HG03280 (cell line): ENCODE results near the gene SECISBP2.
"Not testable (repeated sequence)": the region's sequence is repeated elsewhere in the genome, so short reads cannot be mapped to it uniquely, and the experiment has no call there.

Experiments used
- ATAC-seq: cut with Tn5 transposase; IDR thresholded peaks from one replicate; pipeline ENCODE4 v1.9.1; 2021; ENCODE audit warnings: mild to moderate bottlenecking, moderate library complexity; ENCODE audit not compliant: unreplicated experiment

SECISBP2 gene

GRCh38 chr9:89363921-89364665 is 45.8 kb downstream of the SECISBP2 start:
- no peak for ATAC-seq

- ATAC-seq = no peak
Observed at GRCh38 chr9:89364666-89365531, 46.6 kb downstream of the SECISBP2 start.

DNA sequence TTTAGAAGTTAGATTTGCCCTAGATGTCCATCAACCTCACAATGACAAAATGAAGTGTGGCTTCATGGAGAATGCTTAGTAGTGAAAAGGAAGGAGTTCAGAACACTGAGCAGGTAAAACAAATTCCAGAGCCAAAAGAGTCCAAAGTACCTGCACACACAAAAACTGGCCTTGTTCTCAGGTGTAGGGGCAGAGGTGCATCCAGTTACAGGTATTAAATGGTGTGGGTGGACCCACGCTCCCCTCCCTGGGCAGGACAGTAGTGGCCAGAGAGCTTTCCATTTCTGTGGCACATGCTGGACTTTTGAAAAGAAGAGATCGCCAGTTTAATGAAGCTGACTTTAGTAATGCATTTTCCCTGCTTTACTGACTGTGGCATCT is 47.2 kb downstream of the SECISBP2 start:
- no peak for ATAC-seq

- no peak for ATAC-seq
Observed at GRCh38 chr9:89366711-89367110, 48.4 kb downstream of the SECISBP2 start.

GRCh38 chr9:89367281-89367680 is 49.0 kb downstream of the SECISBP2 start:
- no peak for ATAC-seq

DNA sequence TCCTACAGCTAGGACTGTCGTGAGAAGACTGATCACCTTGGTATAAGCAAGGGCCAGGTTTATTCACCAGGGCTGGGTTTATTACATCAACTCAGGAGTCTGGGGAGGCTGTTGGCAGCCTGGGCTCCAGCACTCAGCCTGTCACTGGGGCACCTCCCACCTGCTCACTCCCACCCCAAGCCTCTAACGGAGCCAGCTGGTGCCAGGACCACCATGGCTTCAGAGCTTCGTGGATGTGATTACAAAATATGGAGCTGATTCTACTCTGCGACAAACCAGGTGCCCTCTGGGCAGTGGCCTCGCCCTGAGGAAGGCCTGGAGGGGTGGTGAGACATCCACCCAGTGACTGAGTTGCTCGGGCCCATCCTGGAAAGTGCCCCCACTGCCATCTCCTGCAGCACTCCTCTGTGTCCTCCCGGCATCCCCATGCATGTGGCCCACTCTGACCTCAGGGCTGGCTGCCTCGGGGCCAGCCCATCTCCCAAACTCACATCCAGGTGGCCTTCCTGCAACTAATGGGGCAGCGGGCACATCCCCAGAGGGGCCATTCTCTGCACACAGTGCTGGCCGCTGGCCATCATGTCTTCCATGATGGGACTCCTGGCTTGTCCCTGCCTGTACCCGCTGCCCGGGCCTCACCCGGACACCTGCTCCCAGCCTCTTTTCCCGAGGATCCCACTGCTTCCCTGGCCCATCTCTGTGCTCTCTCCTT is 49.6 kb downstream of the SECISBP2 start:
- ATAC-seq = no peak

DNA sequence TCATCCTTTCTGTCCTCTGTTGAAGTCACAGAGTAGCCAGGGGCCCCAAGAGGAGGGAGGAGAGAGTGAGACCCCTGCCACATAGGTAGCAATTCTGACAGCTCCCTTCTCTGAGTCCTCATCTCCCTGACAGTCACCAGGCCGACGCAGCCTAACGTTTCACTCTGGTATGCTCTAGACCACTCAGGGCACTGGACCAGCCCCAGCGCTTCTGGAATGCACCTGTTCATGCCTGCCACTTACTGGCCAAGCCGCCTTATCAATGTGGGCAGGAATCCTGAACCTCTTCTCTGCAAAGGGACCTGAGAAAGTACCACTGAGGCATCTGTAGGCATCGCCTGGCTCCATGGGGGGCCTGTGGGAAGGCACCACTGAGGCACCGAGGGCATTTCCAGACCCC is 50.2 kb downstream of the SECISBP2 start:
- ATAC-seq = no peak

- ATAC-seq = no peak
Observed at GRCh38 chr9:89368978-89369377, 50.7 kb downstream of the SECISBP2 start.

DNA sequence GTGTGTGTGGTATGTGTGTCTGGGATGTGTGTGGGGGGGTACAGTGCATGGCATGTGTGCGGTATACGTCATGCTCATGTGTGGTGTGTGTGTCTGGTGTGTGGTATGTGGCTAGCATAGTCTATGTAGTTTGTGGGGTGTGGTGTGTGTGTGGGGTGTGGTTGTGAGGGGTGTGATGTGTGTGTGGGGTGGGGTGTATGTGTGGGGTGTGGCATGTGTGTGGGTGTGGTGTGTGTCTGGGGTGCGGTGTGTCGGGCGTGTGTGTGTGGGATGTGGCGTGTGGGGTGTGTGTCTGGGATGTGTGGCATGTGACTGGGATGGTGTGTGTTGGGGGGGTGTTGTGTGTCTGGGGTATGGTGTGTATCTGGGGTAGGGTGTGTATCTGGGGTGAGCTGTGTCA is 52.3 kb downstream of the SECISBP2 start:
- ATAC-seq = no peak

DNA sequence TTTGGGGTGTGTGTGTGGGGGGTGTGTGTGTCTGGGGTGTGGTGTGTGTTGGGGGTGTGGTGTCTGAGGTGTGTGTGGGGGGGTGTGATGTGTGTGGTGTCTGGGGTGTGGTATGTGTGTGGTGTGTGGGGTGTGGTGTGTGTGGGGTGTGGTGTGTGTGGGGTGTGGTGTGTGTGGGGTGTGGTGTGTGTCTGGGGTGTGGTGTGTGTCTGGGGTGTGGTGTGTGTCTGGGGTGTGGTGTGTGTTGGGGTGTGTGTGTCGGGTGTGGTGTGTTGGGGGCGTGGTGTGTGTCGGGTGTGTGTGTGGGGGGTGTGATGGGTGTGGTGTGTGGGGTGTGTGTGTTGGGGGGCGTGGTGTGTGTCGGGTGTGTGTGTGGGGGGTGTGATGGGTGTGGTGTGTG is 53.5 kb downstream of the SECISBP2 start:
- not testable (repeated sequence) for ATAC-seq

DNA sequence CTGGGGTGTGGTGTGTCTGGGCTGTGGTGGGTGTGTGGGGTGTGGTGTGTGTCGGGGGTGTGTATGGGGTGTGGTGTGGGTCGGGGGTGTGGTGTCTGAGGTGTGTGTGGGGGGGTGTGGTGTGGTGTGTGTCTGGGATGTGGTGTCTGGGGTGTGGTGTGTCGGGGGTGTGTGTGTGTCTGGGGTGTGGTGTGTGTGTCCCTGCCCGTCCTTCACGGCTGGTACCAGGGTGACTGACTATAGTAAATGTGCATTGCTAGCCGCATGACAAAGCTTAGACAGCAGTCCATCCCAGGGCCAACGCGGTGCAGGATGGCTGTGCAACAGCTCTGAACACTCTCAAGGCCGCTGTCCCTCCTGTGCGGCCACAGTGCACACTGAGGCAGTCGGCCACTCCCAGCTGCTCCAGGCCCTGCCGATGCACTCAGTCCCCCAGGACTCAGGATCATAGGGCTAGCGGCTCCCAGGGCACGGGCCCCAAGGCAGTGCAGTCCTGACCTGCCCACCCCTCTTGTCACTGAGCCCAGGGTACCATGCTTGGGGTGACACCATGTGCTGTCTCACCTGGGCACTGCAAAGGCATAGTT is 54.0 kb downstream of the SECISBP2 start:
- ATAC-seq = no peak

DNA sequence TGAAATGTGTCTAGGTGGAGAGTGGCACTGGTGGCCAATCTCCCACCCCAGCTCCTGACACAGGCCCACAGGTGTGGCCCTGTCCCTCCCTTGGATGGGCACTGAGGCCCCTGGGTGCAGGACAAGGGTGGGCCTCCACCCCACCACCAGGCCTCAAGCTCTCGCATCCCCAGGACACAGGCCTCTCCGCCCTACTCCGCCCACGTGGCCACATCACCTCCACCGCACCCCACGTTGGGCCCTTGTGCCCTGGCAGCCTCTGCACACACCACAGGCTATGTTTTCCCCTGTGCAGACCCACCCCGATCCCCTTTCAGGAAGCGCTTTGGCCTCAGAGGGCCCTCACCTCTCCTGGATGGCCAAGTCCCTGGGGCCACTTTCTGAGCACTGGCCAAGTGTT is 54.7 kb downstream of the SECISBP2 start:
- ATAC-seq = no peak

GRCh38 chr9:89374176-89374575 is 55.9 kb downstream of the SECISBP2 start:
- no peak for ATAC-seq

GRCh38 chr9:89375191-89375760 is 57.0 kb downstream of the SECISBP2 start:
- ATAC-seq = no peak

DNA sequence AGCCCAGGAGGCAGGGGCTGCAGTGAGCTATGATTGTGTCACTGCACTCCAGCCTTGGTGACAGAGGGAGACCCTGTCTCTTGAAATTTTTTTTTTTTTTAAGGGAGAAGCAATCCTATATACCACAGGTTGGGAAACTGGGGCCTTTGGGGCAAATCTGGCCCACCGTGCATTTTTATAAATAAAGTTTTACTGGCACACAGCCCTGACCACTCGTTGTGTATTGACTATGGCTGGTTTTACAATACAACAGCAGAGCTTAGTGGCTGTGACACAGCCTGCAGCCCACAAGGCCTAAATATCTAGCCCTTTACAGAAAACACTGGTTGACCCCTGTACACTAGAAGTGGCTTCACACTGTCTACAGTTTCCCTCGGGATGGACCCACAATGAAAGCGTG is 58.0 kb downstream of the SECISBP2 start:
- ATAC-seq = no peak

- no peak for ATAC-seq
Observed at GRCh38 chr9:89376741-89377351, 58.5 kb downstream of the SECISBP2 start.

DNA sequence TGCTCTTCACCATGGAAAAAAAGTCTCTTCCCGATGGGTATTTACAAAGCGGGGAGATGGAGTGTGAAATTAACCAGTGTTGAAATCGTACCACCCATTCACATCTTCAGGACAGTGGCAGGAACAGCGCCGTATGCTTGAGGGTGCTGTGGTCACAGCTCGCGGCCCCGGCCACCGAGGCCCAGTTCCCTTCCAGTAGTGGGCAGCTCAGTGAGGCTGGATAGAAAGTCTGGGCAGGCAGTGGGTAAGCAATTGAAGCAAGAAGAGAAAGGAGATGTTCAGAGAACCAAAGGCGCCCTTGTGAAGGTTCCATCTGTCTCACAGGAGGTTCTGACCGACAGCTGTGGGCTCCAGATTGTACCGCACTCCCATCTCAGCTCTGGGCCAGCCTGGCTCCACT is 59.1 kb downstream of the SECISBP2 start:
- no peak for ATAC-seq

DNA sequence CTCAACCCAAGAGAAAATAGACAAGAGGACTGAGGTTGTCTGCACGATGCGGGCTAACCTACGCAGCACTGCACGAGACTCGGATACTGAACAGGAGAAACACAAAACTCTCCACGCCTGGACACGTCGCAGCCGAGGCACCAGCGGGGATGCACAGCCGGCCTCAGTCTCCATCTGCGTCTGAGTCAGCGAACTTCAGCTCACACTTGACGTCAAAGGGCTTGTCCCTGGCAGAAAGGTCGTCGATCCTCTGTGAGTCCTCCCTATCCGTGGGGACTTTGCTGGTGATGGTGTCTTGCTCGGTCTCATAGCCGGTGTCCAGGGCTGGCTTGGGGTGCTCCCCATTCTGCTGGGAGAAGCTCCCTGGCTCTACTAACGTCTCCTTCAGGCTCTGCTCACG is 60.2 kb downstream of the SECISBP2 start:
- no peak for ATAC-seq

GRCh38 chr9:89379031-89379430 is 60.7 kb downstream of the SECISBP2 start:
- no peak for ATAC-seq

DNA sequence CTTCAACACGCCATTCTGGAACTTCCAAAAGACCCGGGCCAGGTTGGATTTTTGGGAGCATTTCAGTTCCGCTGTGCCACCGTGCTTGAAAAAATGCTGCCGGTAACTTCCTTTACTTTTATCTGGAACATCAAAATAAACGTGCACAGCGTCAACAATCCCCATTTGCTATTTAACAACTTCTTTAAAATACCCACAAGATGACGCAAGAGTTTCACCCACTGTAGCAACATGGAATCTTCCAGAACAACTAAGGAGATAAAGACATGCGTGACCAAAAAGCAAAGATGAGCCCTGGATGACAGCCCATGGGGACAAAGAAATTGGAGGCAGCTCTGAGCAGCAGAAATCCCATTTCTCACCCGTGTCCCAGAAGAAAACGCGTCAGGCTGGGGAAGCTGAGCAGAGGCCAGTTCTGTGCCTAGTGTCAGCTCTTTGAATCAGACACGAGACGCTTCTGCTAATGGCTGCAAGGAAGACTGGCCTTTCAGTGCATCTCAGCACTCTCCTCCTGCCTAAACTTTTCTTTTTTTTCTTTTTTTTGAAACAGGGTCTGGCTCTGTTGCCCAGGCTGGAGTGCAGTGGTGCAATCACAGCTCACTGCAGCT is 61.3 kb downstream of the SECISBP2 start:
- ATAC-seq = no peak
